ENCODE data around the gene TMEM223.

GRCh38 chr11:62799486-62799885 is 7.7 kb upstream of the TMEM223 start:
- TF ChIP-seq EZH2 (IDR thresholded peaks at IDR 0.05; ENCODE audit: low read depth) (no peak), CTCF (conservative IDR thresholded peaks at IDR 0.05) (no peak)
